ENCODE data around the gene LARGE2.
A peak's percentile ranks its signal among the peaks of the same experiment; 100 is the strongest.
"Not testable (repeated sequence)": the region's sequence is repeated elsewhere in the genome, so short reads cannot be mapped to it uniquely, and the experiment has no call there.

Gene LARGE2

GRCh38 chr11:45899448-45900174 is 22.8 kb upstream of the LARGE2 start:
- H3K23ac ChIP-seq (ENCODE audit: low read length): no peak overlapping the region
- H4K8ac ChIP-seq (ENCODE audit: low read depth, low read length): no peak overlapping the region
- H3K4me1 ChIP-seq (ENCODE audit: control insufficient read depth, low read depth, low read length): peaks cover 1% of the 10 kb centered on the region
- DNase-seq: peak; percentile 96
- peak overlapping the region; percentile 89 for H3K56ac ChIP-seq (ENCODE audit: low read length)
- H3K27ac ChIP-seq (ENCODE audit: low read depth, low read length): no peak overlapping the region
- peak overlapping the region; percentile 64 for H3K9ac ChIP-seq (ENCODE audit: low read length)
- H3K27me3 ChIP-seq (ENCODE audit: insufficient read depth, low read length, poor library complexity): no peaks in the 10 kb centered on the region
- no peaks in the 10 kb centered on the region for H3K79me1 ChIP-seq (ENCODE audit: low read length)
- H4K5ac ChIP-seq (ENCODE audit: low read length): no peak overlapping the region
- H3K4me3 ChIP-seq (ENCODE audit: low read length): peak overlapping the region; percentile 30
- H2BK15ac ChIP-seq (replicated peaks; ENCODE audit: low read depth): no peak overlapping the region
- no peak overlapping the region for H3K4ac ChIP-seq (ENCODE audit: low read depth, low read length)
- peak overlapping the region; percentile 42 for H3K4me2 ChIP-seq (ENCODE audit: low read length)
- H3K18ac ChIP-seq (ENCODE audit: low read length): no peak overlapping the region
- no peak overlapping the region for H2AK5ac ChIP-seq (ENCODE audit: low read length)
- no CpG with 5 or more reads among the region's 62 CpGs for WGBS (ENCODE audit: extremely low coverage, insufficient coverage, low lambda C conversion rate)
- H3K36me3 ChIP-seq (ENCODE audit: control insufficient read depth, insufficient read depth, low read length): no peaks in the 10 kb centered on the region
- H2BK120ac ChIP-seq (ENCODE audit: low read depth, low read length): no peak overlapping the region
- no peaks in the 10 kb centered on the region for H3K79me2 ChIP-seq (ENCODE audit: control insufficient read depth, insufficient read depth, low read length)
- no peak overlapping the region for H2BK5ac ChIP-seq (ENCODE audit: low read length)

GRCh38 chr11:45900175-45900800 is 22.2 kb upstream of the LARGE2 start:
- H3K27me3 ChIP-seq (ENCODE audit: insufficient read depth, low read length, poor library complexity); H3K4me1 ChIP-seq (ENCODE audit: control insufficient read depth, low read depth, low read length); H2BK5ac ChIP-seq (ENCODE audit: low read length); H2AK5ac ChIP-seq (ENCODE audit: low read length); H3K18ac ChIP-seq (ENCODE audit: low read length); DNase-seq; H3K79me2 ChIP-seq (ENCODE audit: control insufficient read depth, insufficient read depth, low read length); H4K5ac ChIP-seq (ENCODE audit: low read length); H3K79me1 ChIP-seq (ENCODE audit: low read length); H4K8ac ChIP-seq (ENCODE audit: low read depth, low read length); H2BK120ac ChIP-seq (ENCODE audit: low read depth, low read length); H3K36me3 ChIP-seq (ENCODE audit: control insufficient read depth, insufficient read depth, low read length); H2BK15ac ChIP-seq (replicated peaks; ENCODE audit: low read depth); H3K23ac ChIP-seq (ENCODE audit: low read length); H3K27ac ChIP-seq (ENCODE audit: low read depth, low read length); H3K4ac ChIP-seq (ENCODE audit: low read depth, low read length): not testable (repeated sequence)
- Histone ChIP-seq H3K56ac (ENCODE audit: low read length) (peak overlapping the region; percentile 70), H3K4me3 (ENCODE audit: low read length) (peak overlapping the region; percentile 11), H3K4me2 (ENCODE audit: low read length) (peak overlapping the region; percentile 48), H3K9ac (ENCODE audit: low read length) (peak overlapping the region; percentile 67)
- no CpG with 5 or more reads among the region's 59 CpGs for WGBS (ENCODE audit: extremely low coverage, insufficient coverage, low lambda C conversion rate)

DNA sequence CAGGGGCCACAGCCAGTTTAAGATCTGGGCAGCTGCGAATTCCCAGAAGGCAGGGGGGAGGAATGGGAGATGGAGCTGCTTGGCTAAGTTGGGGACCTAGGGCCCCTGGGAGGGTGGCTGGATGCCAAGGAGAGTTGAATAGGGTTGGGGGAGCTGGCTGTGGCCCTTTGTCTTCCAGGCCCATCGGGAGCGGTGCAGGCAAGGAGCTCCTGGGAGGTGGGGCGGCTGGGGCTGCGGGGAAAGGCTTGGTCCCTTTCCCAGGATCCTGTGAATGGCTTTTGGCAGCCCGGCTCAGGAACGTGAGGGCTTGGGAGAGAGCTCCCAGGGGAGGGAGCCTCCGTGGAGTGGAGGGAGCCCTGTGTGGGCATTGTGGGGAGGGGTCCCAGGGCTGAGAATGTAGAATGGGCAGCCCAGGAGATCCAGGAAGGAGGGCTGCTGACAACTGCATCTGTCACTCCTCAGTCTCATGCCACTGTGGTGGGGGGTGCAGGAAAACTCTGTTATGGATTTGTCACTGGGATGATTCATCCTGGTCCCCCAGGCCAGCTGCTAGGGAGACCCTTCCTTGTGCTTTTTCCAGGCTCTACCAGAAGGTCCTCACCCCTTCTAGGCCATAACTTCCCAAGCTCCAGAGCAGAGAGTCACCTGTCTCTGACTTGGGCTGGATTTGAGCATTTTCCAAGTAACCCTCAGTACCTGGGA is 21.4 kb upstream of the LARGE2 start:
- no peak overlapping the region for H2BK120ac ChIP-seq (ENCODE audit: low read depth, low read length)
- no peak for DNase-seq
- no peak overlapping the region for H3K9ac ChIP-seq (ENCODE audit: low read length)
- no peak overlapping the region for H2BK5ac ChIP-seq (ENCODE audit: low read length)
- no peak overlapping the region for H2BK15ac ChIP-seq (replicated peaks; ENCODE audit: low read depth)
- no peak overlapping the region for H2AK5ac ChIP-seq (ENCODE audit: low read length)
- no peak overlapping the region for H3K4me3 ChIP-seq (ENCODE audit: low read length)
- H3K27me3 ChIP-seq (ENCODE audit: insufficient read depth, low read length, poor library complexity): no peaks in the 10 kb centered on the region
- H3K79me1 ChIP-seq (ENCODE audit: low read length): no peaks in the 10 kb centered on the region
- H3K23ac ChIP-seq (ENCODE audit: low read length): no peak overlapping the region
- no CpG with 5 or more reads among the region's 8 CpGs for WGBS (ENCODE audit: extremely low coverage, insufficient coverage, low lambda C conversion rate)
- H3K4ac ChIP-seq (ENCODE audit: low read depth, low read length): no peak overlapping the region
- H3K4me1 ChIP-seq (ENCODE audit: control insufficient read depth, low read depth, low read length): peaks cover 1% of the 10 kb centered on the region
- peak overlapping the region; percentile 48 for H3K4me2 ChIP-seq (ENCODE audit: low read length)
- no peak overlapping the region for H4K5ac ChIP-seq (ENCODE audit: low read length)
- H3K27ac ChIP-seq (ENCODE audit: low read depth, low read length): no peak overlapping the region
- H3K79me2 ChIP-seq (ENCODE audit: control insufficient read depth, insufficient read depth, low read length): no peaks in the 10 kb centered on the region
- H3K18ac ChIP-seq (ENCODE audit: low read length): no peak overlapping the region
- H4K8ac ChIP-seq (ENCODE audit: low read depth, low read length): no peak overlapping the region
- H3K36me3 ChIP-seq (ENCODE audit: control insufficient read depth, insufficient read depth, low read length): no peaks in the 10 kb centered on the region
- H3K56ac ChIP-seq (ENCODE audit: low read length): no peak overlapping the region

DNA sequence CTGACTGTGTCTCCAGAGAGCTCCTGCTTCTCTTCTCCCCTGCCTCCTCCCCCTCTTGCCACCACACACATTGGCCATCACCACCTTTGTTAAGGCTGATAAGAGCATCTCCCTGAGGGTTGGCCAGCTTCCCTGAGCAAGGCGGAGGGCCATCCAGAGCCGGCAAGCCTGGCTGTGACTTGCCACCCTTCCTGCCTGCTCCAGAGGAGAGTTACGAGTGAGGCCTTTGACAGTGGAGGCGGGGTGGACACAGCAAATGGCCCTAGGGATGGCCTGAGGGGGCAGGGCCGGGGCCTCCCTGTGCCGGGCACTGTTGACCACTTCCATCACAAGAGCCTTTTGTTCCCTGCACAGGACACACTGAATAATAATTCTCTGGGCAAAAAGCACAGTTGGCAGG is 20.8 kb upstream of the LARGE2 start:
- H3K4me1 ChIP-seq (ENCODE audit: control insufficient read depth, low read depth, low read length): peaks cover 1% of the 10 kb centered on the region
- no peak overlapping the region for H3K27ac ChIP-seq (ENCODE audit: low read depth, low read length)
- no peak overlapping the region for H3K4ac ChIP-seq (ENCODE audit: low read depth, low read length)
- H2BK15ac ChIP-seq (replicated peaks; ENCODE audit: low read depth): no peak overlapping the region
- no peak overlapping the region for H2AK5ac ChIP-seq (ENCODE audit: low read length)
- no peak for DNase-seq
- no peak overlapping the region for H3K4me2 ChIP-seq (ENCODE audit: low read length)
- H3K56ac ChIP-seq (ENCODE audit: low read length): no peak overlapping the region
- H3K79me2 ChIP-seq (ENCODE audit: control insufficient read depth, insufficient read depth, low read length): no peaks in the 10 kb centered on the region
- H2BK5ac ChIP-seq (ENCODE audit: low read length): no peak overlapping the region
- no CpG with 5 or more reads among the region's 6 CpGs for WGBS (ENCODE audit: extremely low coverage, insufficient coverage, low lambda C conversion rate)
- no peaks in the 10 kb centered on the region for H3K79me1 ChIP-seq (ENCODE audit: low read length)
- no peaks in the 10 kb centered on the region for H3K27me3 ChIP-seq (ENCODE audit: insufficient read depth, low read length, poor library complexity)
- no peak overlapping the region for H2BK120ac ChIP-seq (ENCODE audit: low read depth, low read length)
- no peak overlapping the region for H3K18ac ChIP-seq (ENCODE audit: low read length)
- H3K23ac ChIP-seq (ENCODE audit: low read length): no peak overlapping the region
- H4K8ac ChIP-seq (ENCODE audit: low read depth, low read length): no peak overlapping the region
- no peak overlapping the region for H4K5ac ChIP-seq (ENCODE audit: low read length)
- no peak overlapping the region for H3K4me3 ChIP-seq (ENCODE audit: low read length)
- no peak overlapping the region for H3K9ac ChIP-seq (ENCODE audit: low read length)
- H3K36me3 ChIP-seq (ENCODE audit: control insufficient read depth, insufficient read depth, low read length): no peaks in the 10 kb centered on the region

- no peaks in the 10 kb centered on the region for H3K79me1 ChIP-seq (ENCODE audit: low read length)
- no peak overlapping the region for H3K4ac ChIP-seq (ENCODE audit: low read depth, low read length)
- H4K8ac ChIP-seq (ENCODE audit: low read depth, low read length): no peak overlapping the region
- no peak overlapping the region for H2BK15ac ChIP-seq (replicated peaks; ENCODE audit: low read depth)
- no peak overlapping the region for H3K9ac ChIP-seq (ENCODE audit: low read length)
- no peak overlapping the region for H3K4me2 ChIP-seq (ENCODE audit: low read length)
- H3K23ac ChIP-seq (ENCODE audit: low read length): no peak overlapping the region
- H3K18ac ChIP-seq (ENCODE audit: low read length): no peak overlapping the region
- H3K56ac ChIP-seq (ENCODE audit: low read length): no peak overlapping the region
- peaks cover 1% of the 10 kb centered on the region for H3K4me1 ChIP-seq (ENCODE audit: control insufficient read depth, low read depth, low read length)
- H2AK5ac ChIP-seq (ENCODE audit: low read length): no peak overlapping the region
- no peaks in the 10 kb centered on the region for H3K27me3 ChIP-seq (ENCODE audit: insufficient read depth, low read length, poor library complexity)
- H2BK120ac ChIP-seq (ENCODE audit: low read depth, low read length): no peak overlapping the region
- no peak overlapping the region for H3K4me3 ChIP-seq (ENCODE audit: low read length)
- H4K5ac ChIP-seq (ENCODE audit: low read length): no peak overlapping the region
- WGBS (ENCODE audit: extremely low coverage, insufficient coverage, low lambda C conversion rate): no CpG with 5 or more reads among the region's 56 CpGs
- H3K27ac ChIP-seq (ENCODE audit: low read depth, low read length): no peak overlapping the region
- no peak for DNase-seq
- H3K36me3 ChIP-seq (ENCODE audit: control insufficient read depth, insufficient read depth, low read length): no peaks in the 10 kb centered on the region
- H2BK5ac ChIP-seq (ENCODE audit: low read length): no peak overlapping the region
- H3K79me2 ChIP-seq (ENCODE audit: control insufficient read depth, insufficient read depth, low read length): no peaks in the 10 kb centered on the region
These were observed 19.7 kb upstream of the LARGE2 start for GRCh38 chr11:45902452-45903380.

All from mesendoderm (in vitro differentiated cells).